GM03348 (cell line): ENCODE data around the gene NEK6.
A peak's percentile ranks its signal among the peaks of the same experiment; 100 is the strongest.

Experiments used
- DNase-seq: peaks from one replicate; pipeline ENCODE4 v3.0.0; 2012; ENCODE audit warnings: low spot score

The NEK6 gene

GRCh38 chr9:124261736-124262648, 4.2 kb downstream of the NEK6 start:
- peak; percentile 30 for DNase-seq

DNA sequence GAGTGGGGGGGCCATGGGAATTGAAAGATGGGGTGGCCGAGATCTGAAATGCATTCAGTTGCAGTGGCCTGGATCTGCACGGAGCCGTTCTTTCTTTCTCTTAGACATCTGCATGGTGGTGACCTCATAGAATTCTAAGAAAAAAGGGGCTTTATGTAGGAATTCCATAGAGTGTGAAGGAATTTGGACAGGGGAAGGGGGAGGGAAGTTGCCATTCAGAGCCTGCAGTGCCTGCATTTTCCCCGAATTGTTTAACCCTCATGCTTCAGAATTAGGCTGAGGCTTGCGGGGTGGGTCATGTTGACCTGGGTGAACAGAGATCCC, 4.9 kb downstream of the NEK6 start:
- DNase-seq, result no peak

- DNase-seq, result no peak
Measured at GRCh38 chr9:124263213-124263612, 5.5 kb downstream of the NEK6 start.

DNA sequence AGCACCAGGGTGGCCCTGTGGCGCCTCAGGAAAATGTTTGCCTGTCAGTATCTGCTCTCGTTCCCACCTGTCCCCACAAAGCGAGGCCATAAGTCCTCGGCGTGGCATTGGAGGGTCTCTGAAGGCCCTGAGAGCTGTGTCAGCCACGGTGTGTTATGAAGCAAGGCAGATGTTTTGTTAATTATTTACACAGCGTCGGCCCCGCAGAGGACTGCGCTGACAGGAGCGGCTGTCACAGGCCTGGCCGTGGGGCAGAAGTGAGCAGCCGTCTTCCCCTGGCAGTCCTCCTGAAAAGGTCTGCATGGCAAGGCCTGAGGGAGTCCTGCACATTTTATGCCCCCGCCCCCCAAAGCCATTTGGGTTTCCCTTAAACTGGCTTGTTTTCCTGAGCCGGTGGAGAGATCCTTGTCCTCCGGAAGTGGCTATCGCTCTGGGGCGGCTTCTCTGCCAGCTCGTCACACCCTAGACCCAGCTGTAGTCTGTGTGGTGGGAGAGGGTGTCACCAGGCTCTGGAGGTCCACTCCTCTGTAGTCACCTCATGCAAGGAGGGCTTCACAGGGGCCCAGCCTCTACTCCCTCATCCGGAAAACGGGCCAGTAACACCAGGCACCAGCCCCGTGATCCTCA, 6.2 kb downstream of the NEK6 start:
- no peak for DNase-seq

DNA sequence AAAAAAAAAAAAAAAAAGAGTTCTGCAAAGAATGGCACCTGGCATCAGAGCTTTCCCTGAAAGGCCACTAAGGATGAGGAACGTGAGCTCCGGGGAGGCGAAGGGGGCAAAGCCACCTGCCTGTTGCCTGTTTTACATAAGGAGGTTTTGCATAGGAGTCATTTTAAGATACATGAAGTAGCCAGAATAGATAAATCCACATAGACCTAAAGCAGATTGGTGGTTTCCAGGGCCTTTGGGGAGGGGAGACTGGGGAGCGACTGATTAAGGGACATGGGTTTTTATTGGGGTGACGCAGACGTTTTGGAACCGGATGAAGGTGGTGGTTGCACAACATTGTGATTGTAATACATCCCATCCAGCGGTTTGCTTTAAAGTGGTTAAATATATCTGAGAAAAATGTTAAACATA, 7.1 kb downstream of the NEK6 start:
- DNase-seq, result no peak

- DNase-seq, result no peak
Measured at GRCh38 chr9:124265551-124265950, 7.8 kb downstream of the NEK6 start.

DNA sequence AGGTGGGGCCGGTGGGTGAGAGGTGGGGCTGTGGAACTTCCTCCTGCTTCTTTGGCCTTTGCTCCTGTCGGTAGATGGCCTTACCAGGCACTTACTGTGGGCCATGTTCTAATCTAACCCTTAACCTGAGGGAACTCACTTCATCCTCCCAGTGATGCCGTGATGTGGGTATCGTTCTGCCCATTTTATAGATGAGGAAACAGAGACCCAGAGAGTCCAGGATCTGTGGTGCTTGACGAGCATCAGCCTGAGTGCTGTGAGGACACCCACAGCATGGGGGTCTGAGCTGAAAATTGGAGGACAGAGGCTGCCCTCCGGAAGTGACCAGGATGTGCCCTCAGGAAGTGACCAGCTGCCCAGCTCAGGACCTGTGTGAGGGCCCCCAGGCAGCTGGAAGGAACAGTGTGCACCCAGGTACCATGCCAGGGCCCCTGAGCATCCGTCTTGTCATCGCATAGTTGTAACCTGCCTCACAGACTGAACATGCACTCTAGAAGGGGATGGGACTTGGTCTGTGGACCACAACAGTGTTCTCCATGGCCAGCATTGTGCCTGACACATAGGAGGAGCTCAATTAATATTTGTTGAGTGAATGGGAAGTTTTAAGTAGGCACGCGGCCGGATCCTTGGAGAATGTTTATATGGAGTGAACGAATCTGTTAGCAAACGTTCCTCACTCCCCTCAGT, 8.5 kb downstream of the NEK6 start:
- DNase-seq, result no peak

GRCh38 chr9:124266826-124267201, 9.1 kb downstream of the NEK6 start:
- DNase-seq, result no peak

DNA sequence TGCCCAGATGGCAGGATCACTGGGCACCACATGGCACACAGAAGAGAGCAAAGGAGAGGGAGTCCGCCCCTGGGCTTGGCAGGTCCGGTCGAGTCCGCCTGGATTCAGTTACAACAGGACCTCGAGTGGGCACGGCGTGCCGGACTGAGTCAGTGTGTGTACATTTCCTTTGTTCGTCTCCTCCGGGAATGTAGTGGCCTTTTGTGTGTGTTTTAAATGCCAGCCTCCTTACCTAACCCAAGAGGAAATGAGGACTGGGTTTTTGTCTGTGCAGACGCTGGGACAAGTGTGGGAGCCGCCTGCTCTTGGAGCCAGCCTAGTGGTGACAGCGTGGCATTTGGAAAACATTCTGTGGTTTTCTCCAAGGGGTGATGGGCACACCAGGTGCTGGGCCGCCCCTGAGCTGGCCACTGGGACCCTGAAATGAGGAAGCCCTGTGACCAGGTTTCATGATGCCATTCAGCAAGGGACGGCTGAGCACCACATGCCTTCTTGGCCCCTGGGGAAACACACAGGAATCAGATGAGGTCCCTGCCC, 9.6 kb downstream of the NEK6 start:
- DNase-seq, result peak; percentile 79

DNA sequence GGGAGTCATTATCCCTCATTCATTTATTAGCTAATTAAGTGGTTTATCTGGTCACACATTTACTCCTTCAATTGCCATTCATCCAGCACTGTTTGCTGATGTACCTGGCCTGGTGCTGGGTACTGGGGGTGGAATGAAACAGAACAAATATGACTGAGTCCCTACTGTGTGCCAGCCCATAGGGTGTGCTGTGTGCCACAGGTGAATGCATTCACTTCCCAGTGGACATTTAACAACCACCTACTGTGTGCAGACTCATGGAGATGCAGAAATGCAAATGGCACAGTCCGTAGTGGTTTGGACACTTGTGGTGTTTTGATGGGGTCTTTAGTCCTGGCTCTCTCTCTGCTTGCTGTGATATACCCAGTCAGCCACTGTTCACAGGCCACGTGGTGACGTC, 10.5 kb downstream of the NEK6 start:
- no peak for DNase-seq

DNA sequence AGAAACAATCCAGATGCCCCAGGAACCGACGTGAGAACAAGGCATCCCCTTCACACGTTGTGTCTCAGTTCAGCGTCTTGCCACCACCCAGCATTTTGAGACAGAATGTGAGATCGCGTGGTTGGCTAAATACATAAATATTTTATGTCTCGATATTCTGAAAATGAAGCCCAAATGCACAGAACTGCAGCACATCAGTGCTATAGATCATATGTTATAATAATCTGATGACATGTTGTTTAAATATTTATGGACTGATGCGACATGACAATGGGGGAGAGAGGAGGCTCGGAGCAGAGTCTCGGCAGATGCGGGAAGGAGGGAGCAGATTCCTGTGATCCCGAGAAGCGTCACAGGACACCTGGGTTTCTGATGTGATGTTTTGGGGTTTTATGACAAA, 10.9 kb downstream of the NEK6 start:
- DNase-seq, result no peak

DNA sequence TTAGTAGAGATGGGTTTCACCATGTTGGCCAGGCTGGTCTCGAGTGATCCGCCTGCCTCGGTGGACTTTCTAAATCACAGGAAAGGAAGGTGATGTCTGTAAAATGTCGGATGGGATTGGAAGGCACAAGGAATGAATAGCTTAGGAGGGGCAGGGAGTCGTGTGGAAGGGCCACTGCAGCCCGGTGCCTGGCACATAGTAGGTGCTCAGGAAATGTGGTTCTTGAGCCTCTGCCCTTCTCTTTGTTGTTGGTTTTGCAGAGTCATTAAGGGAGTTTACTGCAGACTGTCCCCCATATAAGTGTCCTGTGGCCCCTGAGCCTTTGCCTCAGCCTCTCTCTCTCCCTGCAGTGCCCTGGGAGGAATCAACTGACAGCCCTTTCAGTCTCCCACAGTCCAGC, 11.8 kb downstream of the NEK6 start:
- DNase-seq, result no peak

DNA sequence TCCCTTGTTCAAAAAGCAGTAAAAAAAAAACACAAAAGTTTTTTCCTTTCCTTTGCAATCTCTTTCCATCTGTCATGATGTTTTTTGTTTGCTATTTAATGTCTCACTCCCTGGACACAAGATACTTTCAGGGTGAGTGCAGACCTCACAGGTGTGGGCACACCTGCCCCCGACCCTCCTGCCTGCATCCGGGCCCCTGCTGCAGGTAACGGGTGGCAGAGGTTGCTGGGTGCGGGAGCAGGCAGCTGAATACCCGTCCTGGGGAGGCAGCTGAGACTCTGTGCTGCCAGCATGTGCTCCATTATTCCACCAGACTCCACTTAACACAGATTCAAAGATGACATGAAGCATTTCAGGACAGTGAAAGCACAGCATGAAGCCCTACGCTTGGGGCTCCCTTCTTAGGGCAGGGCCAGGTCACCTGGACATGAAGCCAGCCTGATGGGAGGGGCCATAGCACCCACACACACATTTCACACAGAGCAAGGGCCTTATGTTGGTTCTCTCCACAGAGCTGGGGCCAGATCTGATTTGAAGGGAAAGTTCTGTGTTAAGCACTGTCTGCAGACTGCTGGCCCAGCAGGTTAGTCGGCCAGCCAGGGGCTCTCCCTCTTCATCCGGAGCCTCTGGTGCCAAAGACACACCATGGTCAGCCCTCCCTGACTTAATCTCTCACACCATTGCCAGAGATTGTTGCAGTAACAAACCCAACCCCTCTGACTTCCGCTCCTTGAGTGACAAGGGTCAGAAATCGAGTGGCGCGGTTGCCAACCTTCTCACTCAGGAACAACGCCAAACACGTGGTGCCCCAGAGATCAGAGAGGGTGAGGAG, 13.0 kb downstream of the NEK6 start:
- peak; percentile 26 for DNase-seq

DNA sequence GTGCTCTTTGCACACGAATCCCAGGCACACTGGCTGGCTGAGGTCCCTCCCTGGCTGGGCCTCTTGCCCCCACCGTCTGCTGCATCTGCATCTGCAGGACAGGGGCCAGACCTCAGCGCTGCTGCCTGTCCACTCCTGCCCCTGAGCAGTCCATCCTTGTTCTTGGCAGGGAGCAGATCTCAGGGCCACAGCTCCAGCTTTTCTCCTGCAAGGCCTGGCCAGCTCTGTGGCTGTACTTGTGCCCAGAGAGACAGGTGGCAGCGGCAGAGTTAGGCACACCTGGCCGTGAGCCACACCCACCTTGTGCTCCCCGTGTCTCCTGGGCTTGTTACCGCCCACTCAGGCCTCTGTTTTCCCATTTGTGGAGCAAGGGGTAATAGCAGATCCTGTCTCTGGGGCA, 13.9 kb downstream of the NEK6 start:
- no peak for DNase-seq

DNA sequence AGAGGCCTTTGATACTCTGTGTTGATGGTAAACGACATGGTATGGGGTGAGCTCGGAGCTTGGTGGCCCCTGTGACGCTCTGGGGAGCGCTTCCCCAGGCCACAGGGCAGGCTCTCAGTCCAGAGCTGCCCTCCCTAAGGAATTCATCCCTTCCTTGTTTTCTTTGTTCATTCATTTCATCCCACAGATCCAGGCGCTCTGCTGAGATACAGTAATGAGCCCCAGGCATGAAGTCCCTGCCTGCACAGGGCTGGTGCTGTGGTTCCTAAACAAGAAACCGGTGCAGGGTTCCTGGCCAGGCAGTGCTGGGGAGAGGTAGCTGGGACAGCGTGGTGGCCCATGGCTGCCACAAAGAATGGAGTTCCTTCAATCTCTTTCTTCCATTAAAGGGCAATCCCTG, 14.4 kb downstream of the NEK6 start:
- no peak for DNase-seq

DNA sequence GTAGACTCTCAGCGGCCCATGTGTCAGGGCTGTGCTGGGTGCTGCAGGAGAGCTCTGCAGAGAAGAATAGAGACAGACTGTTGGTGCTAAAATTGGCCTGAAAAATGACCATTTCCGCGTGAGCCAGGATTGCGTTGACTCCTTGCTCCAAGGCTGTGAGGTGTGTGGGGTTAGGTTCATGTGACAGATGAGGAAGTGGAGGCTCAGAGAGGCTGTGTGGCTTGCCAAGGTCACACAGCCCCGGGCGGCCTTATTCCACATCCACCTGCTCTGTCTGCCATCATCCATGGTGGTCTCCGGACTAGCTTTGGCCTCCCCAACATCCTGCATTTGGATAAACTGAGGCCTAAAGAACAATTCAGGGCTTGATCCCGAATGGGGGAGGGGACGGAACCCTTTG, 15.2 kb downstream of the NEK6 start:
- DNase-seq, result no peak

DNA sequence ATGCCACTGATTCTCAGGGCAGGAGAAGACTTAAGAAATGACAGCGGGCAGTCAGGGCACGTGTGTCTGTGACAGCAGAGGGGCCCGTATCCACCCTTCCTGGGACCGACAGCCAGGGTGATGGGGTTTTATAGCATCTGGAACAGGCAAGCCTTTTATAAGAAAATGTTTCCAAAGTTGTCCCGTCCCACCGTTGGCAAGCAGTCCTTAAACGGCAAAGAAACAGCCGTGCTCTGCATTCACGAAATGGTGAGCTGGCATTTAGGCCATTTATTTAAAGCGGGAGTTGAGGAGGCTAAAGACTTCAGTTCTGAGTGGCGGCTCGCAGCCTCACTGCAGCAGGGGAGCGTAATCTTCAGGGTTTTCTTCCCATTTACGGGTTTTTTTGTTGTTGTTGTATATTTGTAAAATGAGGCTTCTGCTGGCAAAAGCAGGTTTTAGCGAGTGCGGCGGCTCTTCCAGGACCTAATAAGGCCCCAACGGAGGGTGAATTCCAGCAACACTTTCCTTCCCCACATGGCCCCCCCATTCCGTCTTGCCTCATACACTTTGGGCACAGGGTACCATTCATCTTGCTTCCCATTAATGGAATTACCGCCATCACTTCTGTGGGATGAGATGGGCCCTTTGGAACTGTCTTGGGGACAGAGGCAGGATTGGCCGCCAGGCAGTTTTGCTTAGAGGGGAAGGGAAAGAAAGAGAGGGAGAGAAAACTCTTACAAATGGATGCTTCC, 15.8 kb downstream of the NEK6 start:
- DNase-seq, result no peak

DNA sequence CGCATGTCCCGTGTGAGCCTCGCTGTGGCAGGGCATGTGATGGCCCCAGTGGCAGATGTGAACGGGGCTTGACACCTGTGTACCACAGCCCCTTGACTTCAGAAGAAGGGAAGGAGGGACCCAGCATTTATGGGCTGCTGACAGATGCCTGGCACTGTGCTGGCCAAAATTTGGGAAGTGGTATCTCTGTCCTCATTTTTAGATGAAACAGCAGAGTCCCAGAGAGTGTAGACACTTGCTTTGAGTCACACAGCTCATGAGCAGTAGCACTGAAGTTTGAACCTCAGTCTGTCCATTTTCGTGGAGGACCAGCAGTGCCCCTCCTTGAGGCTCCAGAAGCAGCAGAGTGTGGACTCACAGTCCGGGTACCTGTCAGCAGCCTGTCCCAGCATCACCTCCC, 16.5 kb downstream of the NEK6 start:
- DNase-seq, result no peak

DNA sequence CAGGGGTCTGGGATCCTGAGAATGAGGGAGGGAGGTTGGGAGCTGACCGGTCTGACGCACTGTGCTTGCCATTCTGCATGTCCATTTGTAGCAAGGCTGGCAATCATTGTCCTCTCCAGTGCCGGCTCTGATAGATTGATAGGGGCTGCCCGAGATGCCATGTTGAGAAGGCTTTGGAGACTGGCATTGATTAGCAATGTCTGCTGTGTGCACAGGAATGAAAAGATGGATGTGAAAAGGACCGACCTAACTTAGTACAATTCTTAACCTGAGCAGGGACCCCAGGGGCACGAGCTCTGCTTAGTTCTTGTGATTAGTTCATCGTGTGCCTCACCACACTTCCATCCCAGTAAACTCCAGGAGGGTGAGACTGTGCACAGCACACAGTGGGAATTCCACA, 17.0 kb downstream of the NEK6 start:
- DNase-seq, result no peak

- no peak for DNase-seq
Measured at GRCh38 chr9:124277420-124277819, 19.7 kb downstream of the NEK6 start.

DNA sequence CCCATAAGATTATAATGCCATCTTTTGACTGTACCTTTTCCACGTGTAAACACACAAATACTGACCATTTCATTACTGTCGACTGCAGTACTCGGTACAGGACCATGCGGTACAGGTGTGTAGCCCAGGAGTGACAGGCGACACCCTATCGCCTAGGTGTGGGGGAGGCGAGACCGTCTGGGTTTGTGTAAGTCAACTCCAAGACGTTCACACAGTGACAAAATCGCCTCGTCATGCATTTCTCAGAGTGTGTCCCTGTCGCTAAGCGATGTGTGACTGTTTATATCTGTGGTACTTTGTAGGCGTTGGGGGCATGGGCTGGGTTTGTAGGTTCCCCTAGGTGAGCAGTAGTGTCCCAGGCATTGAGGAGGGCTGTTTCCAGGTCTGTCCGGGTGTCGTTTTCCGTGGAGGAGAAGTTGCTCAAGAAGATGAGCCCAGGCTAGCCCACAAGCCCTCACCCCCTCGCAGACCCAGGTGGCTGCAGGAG, 20.3 kb downstream of the NEK6 start:
- DNase-seq, result no peak
